GM18868 (cell line): ENCODE data around the gene AKR1B1.
A peak's percentile ranks its signal among the peaks of the same experiment; 100 is the strongest.
"Not testable (repeated sequence)": the region's sequence is repeated elsewhere in the genome, so short reads cannot be mapped to it uniquely, and the experiment has no call there.

Experiments
- ATAC-seq: cut with Tn5 transposase; IDR thresholded peaks from one replicate; pipeline ENCODE4 v1.9.1; 2021; ENCODE audit warnings: mild to moderate bottlenecking, moderate library complexity; ENCODE audit not compliant: unreplicated experiment

AKR1B1 gene

GRCh38 chr7:134458806-134459698 lies at the start of gene AKR1B1:
AKR1B1 (minus strand) TSS chr7:134459100; CDS start chr7:134459062, 38 bp downstream.
- peak; percentile 91 for ATAC-seq

- ATAC-seq: no peak
Measured at GRCh38 chr7:134505856-134506255, 47.0 kb upstream of the AKR1B1 start.

GRCh38 chr7:134504660-134505164 lies 45.8 kb upstream of the AKR1B1 start:
- no peak for ATAC-seq

GRCh38 chr7:134502463-134503371 lies 43.8 kb upstream of the AKR1B1 start:
- ATAC-seq: no peak

GRCh38 chr7:134500982-134501381 lies 42.1 kb upstream of the AKR1B1 start:
- ATAC-seq: no peak

- no peak for ATAC-seq
Measured at GRCh38 chr7:134500406-134500805, 41.5 kb upstream of the AKR1B1 start.

- ATAC-seq: peak; percentile 41
Measured at GRCh38 chr7:134495546-134495945, 36.6 kb upstream of the AKR1B1 start.

GRCh38 chr7:134493091-134493490 lies 34.2 kb upstream of the AKR1B1 start:
- no peak for ATAC-seq

GRCh38 chr7:134487721-134488120 lies 28.8 kb upstream of the AKR1B1 start:
- not testable (repeated sequence) for ATAC-seq

GRCh38 chr7:134485203-134485602 lies 26.3 kb upstream of the AKR1B1 start:
- ATAC-seq: no peak

GRCh38 chr7:134483296-134483695 lies 24.4 kb upstream of the AKR1B1 start:
- ATAC-seq: no peak

- no peak for ATAC-seq
Measured at GRCh38 chr7:134482858-134483257, 24.0 kb upstream of the AKR1B1 start.

- ATAC-seq: no peak
Measured at GRCh38 chr7:134481167-134481566, 22.3 kb upstream of the AKR1B1 start.

- ATAC-seq: no peak
Measured at GRCh38 chr7:134480730-134481129, 21.8 kb upstream of the AKR1B1 start.

- ATAC-seq: no peak
Measured at GRCh38 chr7:134480202-134480601, 21.3 kb upstream of the AKR1B1 start.

GRCh38 chr7:134478707-134479106 lies 19.8 kb upstream of the AKR1B1 start:
- ATAC-seq: no peak

- ATAC-seq: no peak
Measured at GRCh38 chr7:134477954-134478353, 19.1 kb upstream of the AKR1B1 start.

GRCh38 chr7:134476044-134476443 lies 17.1 kb upstream of the AKR1B1 start:
- no peak for ATAC-seq

- no peak for ATAC-seq
Measured at GRCh38 chr7:134474828-134475227, 15.9 kb upstream of the AKR1B1 start.

- no peak for ATAC-seq
Measured at GRCh38 chr7:134473861-134474291, 15.0 kb upstream of the AKR1B1 start.

GRCh38 chr7:134472572-134473244 lies 13.8 kb upstream of the AKR1B1 start:
- no peak for ATAC-seq
